NCI-H2029 (cell line): Measurements from ENCODE around the gene DHX58.

Experiments used
- DNase-seq: peaks from one replicate; lab custom pipeline; 2025; lab: John Stamatoyannopoulos, UW

Gene DHX58

GRCh38 chr17:42129109-42129837 lies 16.8 kb upstream of the DHX58 start:
- DNase-seq: no peak

DNA sequence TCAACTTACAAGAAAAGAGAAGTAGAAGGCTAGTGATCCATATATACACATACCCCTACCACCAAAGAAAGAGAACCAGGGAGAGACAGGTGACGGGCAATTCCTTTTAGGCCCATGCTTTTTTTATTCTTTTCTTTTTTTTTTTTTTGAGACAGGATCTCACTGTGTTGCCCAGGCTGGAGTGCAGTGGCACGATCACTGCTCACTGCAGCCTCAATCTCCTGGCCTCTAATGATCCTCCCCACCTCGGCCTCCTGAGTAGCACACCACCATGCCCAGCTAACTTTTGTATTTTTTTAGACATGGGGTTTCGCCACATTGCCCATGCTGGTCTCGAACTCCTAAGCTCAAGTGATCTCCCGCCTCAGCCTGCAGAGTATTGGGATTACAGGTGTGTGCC lies 14.9 kb upstream of the DHX58 start:
- DNase-seq: no peak

DNA sequence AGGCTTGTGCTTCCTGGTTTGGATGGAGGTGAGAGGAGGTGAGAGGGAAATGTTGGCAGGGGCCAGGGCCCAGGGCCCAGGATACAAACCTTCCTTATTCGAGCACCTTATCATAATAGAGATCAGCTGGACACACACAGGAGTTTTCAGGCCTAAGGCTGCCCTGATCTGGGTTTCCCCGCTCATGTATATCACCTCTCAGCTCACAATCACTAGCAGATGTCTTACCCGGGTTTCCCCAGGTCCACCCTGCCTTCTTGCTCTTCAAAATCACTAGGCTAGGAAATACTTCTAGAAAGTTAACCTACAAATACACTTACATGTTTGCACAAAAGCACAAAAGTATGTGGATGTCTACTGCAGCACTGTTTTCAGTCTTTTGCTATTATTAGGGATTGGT lies 14.3 kb upstream of the DHX58 start:
- no peak for DNase-seq

GRCh38 chr17:42125565-42125964 lies 13.1 kb upstream of the DHX58 start:
- no peak for DNase-seq

DNA sequence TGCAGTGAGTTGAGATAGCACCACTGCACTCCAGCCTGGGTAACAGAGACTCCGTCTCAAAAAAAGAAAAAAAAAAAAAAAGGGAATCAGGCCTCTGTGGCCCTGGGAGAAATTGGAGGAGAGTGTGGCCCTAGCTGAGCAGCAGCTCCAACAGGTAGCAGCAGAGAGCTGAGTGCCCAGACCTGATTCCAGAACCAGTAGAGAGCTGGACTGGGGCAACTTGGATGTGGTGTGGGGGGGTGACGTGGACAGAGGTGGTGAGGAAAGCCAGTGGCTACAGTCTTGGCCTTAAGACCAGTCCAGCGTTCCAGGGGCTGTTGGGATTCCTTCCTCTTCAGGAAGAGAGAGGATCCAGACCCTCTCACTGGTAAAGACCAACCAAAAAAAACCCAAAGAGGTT lies 11.7 kb upstream of the DHX58 start:
- DNase-seq: no peak

- peak; percentile 63 for DNase-seq
These were observed 10.1 kb upstream of the DHX58 start, which contains the start of gene HSPB9 for GRCh38 chr17:42122371-42123303. HSPB9 (plus strand) TSS chr17:42122804; CDS start chr17:42122851, 47 bp downstream.

DNA sequence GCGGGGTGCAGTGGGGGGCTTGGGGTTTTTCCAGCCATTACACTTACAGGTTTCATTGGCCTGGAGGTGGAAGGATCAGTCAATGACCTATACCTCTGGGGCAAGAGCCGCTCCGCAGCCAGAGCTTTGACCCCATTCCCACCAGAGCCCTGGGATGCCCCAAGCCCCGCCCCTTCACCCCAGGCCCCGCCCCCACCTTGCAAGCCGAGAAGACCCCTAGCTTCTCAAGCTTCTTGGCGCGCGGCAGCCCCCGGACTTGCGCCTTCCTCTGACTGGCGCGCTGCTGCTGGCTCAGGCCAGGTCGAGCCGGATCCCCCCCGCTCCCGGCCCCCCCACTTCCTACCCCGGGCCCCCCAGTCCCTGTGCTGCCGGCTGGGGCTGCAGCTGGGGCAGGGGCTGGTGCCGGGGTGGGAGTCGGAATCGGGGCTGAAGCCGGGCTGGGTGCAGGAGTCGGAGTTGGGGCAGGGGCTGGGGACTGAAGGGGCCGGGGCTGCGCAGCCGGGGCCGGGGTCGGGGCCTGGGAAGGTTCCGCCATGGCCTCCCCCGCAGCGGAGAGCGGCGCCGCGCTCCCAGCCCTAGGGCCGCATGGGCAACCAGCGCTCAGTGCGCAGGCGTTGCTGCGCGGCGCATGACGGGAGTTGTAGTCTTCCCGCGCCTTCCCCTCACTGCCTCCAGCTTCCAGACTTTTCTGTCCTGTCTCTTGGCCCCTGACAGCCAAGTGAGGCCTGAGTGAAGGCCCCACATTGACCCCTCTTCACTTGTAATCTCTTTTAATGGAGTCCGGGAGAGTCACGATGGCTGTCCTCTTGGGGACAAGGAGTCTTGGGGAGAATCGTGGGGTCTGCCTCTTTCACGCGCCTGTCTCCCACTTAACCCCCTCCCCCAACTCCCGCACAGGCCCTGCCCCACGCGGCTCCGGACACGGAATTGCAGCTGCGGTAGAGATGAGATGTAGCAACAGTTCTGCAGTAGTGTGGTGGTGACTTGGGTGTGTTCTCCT lies 8.6 kb upstream of the DHX58 start, which contains the start of gene KAT2A:
Gene KAT2A (minus strand): TSS at position 598 of the 1,000 bp plus-strand sequence. CDS start 63 bp downstream, at position 535.
- DNase-seq: peak; percentile 70

- no peak for DNase-seq
These were observed 7.8 kb upstream of the DHX58 start for GRCh38 chr17:42120161-42120769.

DNA sequence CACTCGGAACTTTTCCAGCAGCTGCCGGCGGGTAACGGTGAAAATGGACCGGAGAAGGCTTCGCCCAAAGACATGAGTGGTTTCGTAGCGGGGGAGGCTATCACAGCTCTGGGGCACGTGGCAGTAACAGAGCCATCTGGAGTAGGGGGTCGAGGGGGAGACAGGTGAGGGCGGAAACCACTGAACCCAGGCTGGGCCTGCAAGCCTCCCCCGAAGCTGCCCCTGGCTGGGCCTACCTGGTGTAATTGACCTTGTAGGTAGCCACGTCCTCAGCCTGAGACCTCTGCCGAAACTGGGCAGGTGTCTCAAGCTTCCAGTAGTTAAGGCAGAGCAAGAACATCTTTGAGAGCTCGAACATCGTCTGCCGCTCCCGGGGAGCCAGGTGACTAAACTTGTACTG lies 6.8 kb upstream of the DHX58 start:
- DNase-seq: no peak

DNA sequence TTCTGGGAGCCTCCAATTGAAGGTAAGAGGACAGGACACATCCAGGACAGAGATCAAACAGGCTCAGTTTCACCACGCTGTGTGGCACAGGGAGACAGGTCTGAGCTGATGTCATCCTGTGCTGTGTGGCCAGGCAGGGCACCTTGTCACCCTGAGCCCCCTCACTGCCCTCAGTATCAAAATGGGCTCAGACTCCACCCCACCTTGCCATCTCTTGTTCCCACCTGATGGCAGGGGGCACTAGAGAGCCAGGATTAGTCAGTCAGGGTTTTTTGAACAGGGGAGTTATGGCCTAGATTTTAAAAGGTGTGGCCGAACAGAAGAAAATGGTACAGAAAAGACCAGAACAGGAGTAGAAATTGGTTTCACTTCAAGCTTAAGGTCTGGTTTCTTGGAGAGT lies 6.0 kb upstream of the DHX58 start:
- DNase-seq: no peak

- DNase-seq: no peak
These were observed 5.6 kb upstream of the DHX58 start for GRCh38 chr17:42118126-42118510.

- no peak for DNase-seq
These were observed 5.0 kb upstream of the DHX58 start for GRCh38 chr17:42117397-42118125.

- peak; percentile 71 for DNase-seq
These were observed 4.3 kb upstream of the DHX58 start for GRCh38 chr17:42116705-42117396.

DNA sequence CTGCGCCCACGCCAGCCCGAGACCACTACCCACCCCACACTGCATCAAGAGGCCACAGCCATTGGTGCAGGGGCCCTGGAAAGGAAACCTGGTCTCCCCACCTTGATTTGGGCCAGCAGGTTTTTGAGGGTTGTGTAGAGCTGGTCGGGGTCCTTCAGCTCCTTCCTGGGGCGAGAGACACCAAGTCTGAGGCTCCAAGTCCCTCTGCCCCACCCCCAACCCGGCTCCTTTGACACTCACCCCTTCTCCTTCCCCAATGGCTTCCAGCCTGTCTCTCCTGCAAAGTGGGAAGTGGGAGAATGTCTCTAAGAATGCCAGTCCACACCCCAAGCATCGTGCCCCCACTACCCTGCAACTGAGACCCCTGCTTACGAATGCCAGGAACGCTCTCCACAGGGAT lies 1.6 kb upstream of the DHX58 start:
- no peak for DNase-seq

DNA sequence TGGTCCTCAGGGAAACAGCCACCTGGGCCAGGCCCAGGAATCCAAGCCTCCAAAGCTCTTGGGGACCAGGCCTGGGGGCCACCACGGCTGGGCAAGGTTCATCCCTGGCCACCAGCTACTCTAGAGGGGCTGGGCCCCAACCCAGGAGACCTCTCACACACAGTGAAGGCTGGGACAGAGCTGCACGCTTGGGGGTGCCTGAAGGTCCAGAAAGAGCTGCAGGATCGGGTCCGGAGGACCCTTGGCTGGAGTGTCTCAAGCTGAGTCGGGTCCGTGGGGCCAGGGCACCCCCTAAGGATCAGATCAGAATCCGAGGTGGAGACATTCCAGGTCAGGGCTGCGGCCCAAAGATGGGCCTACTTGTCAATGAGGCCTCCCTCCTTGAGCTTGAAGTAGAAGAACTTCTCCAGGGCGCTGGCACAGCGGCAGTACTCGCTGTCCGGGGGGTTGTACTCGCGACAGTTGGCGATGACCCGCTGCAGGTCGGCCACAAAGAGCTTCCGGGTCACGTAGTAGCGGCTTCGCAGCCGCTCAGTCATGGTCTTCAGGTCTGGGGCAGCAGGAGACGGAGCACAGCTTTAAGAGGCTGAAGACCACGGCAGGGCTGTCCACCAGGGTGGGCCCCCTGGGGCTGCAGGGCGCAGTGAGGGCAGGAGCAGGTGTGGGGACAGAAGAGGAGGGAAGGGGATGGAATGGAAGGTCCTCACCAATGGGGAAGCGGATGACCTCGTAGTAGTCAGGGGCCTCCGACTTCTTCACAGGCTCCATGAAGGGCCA lies 967 bp upstream of the DHX58 start:
- no peak for DNase-seq

DNA sequence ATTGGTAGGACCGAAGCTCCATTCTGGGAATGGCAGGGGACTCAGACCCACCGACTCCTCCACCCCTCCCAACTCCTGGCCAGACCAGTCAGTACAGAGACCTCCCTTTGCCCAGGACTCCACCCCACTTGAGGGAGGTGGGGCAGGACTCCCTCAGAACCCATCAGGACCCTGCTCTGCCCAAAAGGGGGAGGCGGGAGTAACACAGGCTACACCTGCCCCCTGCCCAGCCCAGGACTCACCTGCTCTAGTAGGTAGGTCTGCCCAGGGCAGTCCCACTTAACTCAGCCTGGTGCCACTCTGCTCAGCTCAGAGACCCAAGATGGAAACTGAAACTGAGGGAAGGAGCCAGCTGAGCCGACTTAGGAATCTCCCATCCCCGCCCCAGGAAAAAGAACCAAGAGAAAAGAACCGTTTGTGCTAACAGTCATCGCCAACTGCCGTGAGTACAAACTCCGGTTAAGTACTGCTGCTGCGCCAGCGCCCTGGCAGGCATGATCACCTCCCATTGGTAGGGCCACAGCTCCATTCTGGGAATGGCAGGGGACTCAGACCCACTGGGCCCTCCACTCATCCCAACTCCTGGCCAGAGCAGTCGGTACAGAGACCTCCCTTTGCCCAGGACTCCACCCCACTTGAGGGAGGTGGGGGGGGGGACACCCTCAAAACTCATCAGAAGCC lies 503 bp downstream of the DHX58 start:
- no peak for DNase-seq

GRCh38 chr17:42111265-42111636 lies 1.3 kb downstream of the DHX58 start:
- DNase-seq: no peak
